Panc1 (cell line): ENCODE data around the gene WFDC2. TPM values are rescaled to one million over a fixed set of nuclear protein-coding genes. Genes with fewer than 3 reads are reported as not detected.

Experiments
- ATAC-seq: fragments of 200-7000 bp; cut with Tn5 transposase; 2 replicates; pipeline ENCODE4 v1.9.1; 2020; ENCODE audit warnings: mild to moderate bottlenecking, moderate library complexity
- BruUV-seq: library from RNA; stranded (reverse); fragments of 400-500 nt; replicated peaks from 2 replicates; lab custom pipeline; 2021; lab: Mats Ljungman, UMichigan
- CTCF ChIA-PET: fragments of 300-600 bp; sonication (Branson Sonifier 250); formaldehyde crosslinking; loops from one replicate; lab custom pipeline; 2022; ENCODE audit warnings: antibody characterized with exemption; lab: Charles Lee
- POLR2A ChIA-PET: fragments of 300-600 bp; sonication (Branson Sonifier 250); formaldehyde crosslinking; loops from one replicate; lab custom pipeline; 2022; ENCODE audit warnings: antibody characterized with exemption; lab: Charles Lee
- DNase-seq: peaks from one replicate; pipeline ENCODE4 v3.0.0-alpha.2; 2010; ENCODE audit warnings: low read depth, low spot score
- H3K27ac ChIP-seq: 2 replicates; pipeline ENCODE4 v1.5.1; 2011; ENCODE audit warnings: mild to moderate bottlenecking, low read length, inconsistent platforms
- H3K27me3 ChIP-seq: fragments of 200-500 bp; sonication (Bioruptor generic); 2 replicates; pipeline ENCODE4 v1.6.0; 2014; ENCODE audit warnings: low read length, inconsistent platforms; ENCODE audit not compliant: control insufficient read depth, insufficient read depth
- H3K36me3 ChIP-seq: fragments of 200-500 bp; sonication (Bioruptor generic); 2 replicates; pipeline ENCODE4 v1.5.1; 2014; ENCODE audit warnings: inconsistent platforms, mild to moderate bottlenecking, low read length, moderate library complexity; ENCODE audit not compliant: control insufficient read depth, insufficient read depth
- H3K4me1 ChIP-seq: 2 replicates; pipeline ENCODE4 v1.5.1; 2011; ENCODE audit warnings: inconsistent platforms, mild to moderate bottlenecking, low read length, moderate library complexity; ENCODE audit not compliant: control insufficient read depth, insufficient read depth
- H3K4me3 ChIP-seq, 2 experiments: 2 replicates each; pipeline ENCODE4 v1.5.1; 2011 to 2012; ENCODE audit warnings: low read depth in 2 of 2, low read length in 2 of 2, mild to moderate bottlenecking in 2 of 2, inconsistent platforms in 1 of 2, moderate library complexity in 1 of 2
- H3K9me3 ChIP-seq: fragments of 200-500 bp; sonication (Bioruptor generic); 2 replicates; pipeline ENCODE4 v1.5.1; 2014; ENCODE audit warnings: low read depth, mild to moderate bottlenecking, inconsistent platforms, low read length, moderate library complexity; ENCODE audit not compliant: control insufficient read depth, insufficient read depth
- CTCF ChIP-seq: fragments of 450-650 bp; IDR thresholded peaks from 2 replicates; pipeline ENCODE4 v1.5.1; 2017; ENCODE audit warnings: mild to moderate bottlenecking
- POLR2AphosphoS5 ChIP-seq: IDR thresholded peaks from 2 replicates; pipeline ENCODE4 v1.6.1; 2012; ENCODE audit warnings: mild to moderate bottlenecking, low read depth, low read length, moderate library complexity
- REST ChIP-seq, 2 experiments: IDR thresholded peaks; 2 replicates each; pipeline ENCODE4 v1.6.1; 2011 to 2012; ENCODE audit warnings: low read depth in 2 of 2, control low read depth in 1 of 2, low read length in 1 of 2, mild to moderate bottlenecking in 1 of 2, moderate library complexity in 1 of 2; ENCODE audit not compliant: insufficient read depth in 1 of 2
- SIN3A ChIP-seq: IDR thresholded peaks from 2 replicates; pipeline ENCODE4 v1.6.1; 2012; ENCODE audit warnings: low read depth, mild to moderate bottlenecking, low read length, moderate library complexity, borderline replicate concordance; ENCODE audit not compliant: insufficient read depth
- TCF7L2 ChIP-seq: IDR thresholded peaks from 2 replicates; pipeline ENCODE4 v1.6.1; 2011; ENCODE audit warnings: mild to moderate bottlenecking, low read depth, low read length, inconsistent platforms
- in situ Hi-C: cut with HindIII; loops from 2 replicates; pipeline ENCODE4 v1.10.0; 2016; ENCODE audit warnings: low sequenced_read_pairs, low pct_unique_long_range_greater_than_20kb
- intact Hi-C: fragments of 100-400 bp; cut with micrococcal nuclease; formaldehyde crosslinking; loops from one replicate; pipeline ENCODE4 v1.10.0; 2022; ENCODE audit not compliant: unreplicated experiment
- total RNA-seq: library from RNA; stranded (reverse); gene quantifications from one replicate; pipeline ENCODE4 v1.2.1, GENCODE V29; 2021; ENCODE audit not compliant: unreplicated experiment

Gene WFDC2
- total RNA-seq, 1 experiment from 2014 or later: 1.6 TPM

GRCh38 chr20:45500022-45500421 is 30.5 kb downstream of the WFDC2 start:
- ChIA-PET POLR2A (no interaction called here), CTCF (interaction anchor here (0.9 kb wide), 1 partner anchor 19 kb away, joined by 4 read pairs; no protein-coding TSS in a partner anchor)
- Histone ChIP-seq H3K27ac (no peak overlapping the region), H3K9me3 (no peaks in the 10 kb centered on the region), H3K4me1 (no peaks in the 10 kb centered on the region), H3K4me3 (no peak overlapping the region), H3K36me3 (no peaks in the 10 kb centered on the region), H3K27me3 (peaks cover 15% of the 10 kb centered on the region)
- in situ Hi-C loops (no loop called here), intact Hi-C loops (no loop called here)
- TF ChIP-seq SIN3A (no peak), POLR2AphosphoS5 (no peak), TCF7L2 (no peak), REST (IDR thresholded peaks at IDR 0.05; ENCODE audit: insufficient read depth in 1 of 2, low read depth in 2 of 2, low read length in 1 of 2) (no peak), CTCF (no peak)
- no TSS peak for BruUV-seq
- DNase-seq (no peak), ATAC-seq (no peak)

- Histone ChIP-seq H3K27ac (no peak overlapping the region), H3K9me3 (no peaks in the 10 kb centered on the region), H3K4me3 (no peak overlapping the region), H3K4me1 (no peaks in the 10 kb centered on the region), H3K36me3 (no peaks in the 10 kb centered on the region), H3K27me3 (peaks cover 16% of the 10 kb centered on the region; the same call in 1 of the 2 replicates)
- TF ChIP-seq SIN3A: no peak
- no peak for TF ChIP-seq TCF7L2
- TF ChIP-seq CTCF: no peak
- no peak for TF ChIP-seq POLR2AphosphoS5
- no peak for TF ChIP-seq REST (IDR thresholded peaks at IDR 0.05; ENCODE audit: insufficient read depth in 1 of 2, low read depth in 2 of 2, low read length in 1 of 2)
- in situ Hi-C loops: no loop called here
- ChIA-PET POLR2A (no interaction called here), CTCF (no interaction called here)
- intact Hi-C loops: no loop called here
- DNase-seq: no peak
- no peak for ATAC-seq
- BruUV-seq: no TSS peak
These were observed 32.0 kb downstream of the WFDC2 start for GRCh38 chr20:45501600-45501999.
